Activated CD4-positive, alpha-beta T cell treated with anti-CD3 and anti-CD28 coated beads, Interleukin-2, amount 10 ng/mL, durations not matched to agents 7 days and 5 days (primary cell): ENCODE measurements around the gene KIAA1755. TPM values are rescaled to one million over a fixed set of nuclear protein-coding genes. Genes with fewer than 3 reads are reported as not detected.

Experiments
- CTCF ChIA-PET: fragments of 350-600 bp; sonication (Branson Sonifier 250); formaldehyde crosslinking; loops from one replicate; lab custom pipeline; 2021; ENCODE audit warnings: antibody characterized with exemption; lab: Charles Lee
- POLR2A ChIA-PET: fragments of 350-600 bp; sonication (Branson Sonifier 250); formaldehyde crosslinking; loops from one replicate; lab custom pipeline; 2021; ENCODE audit warnings: antibody characterized with exemption; lab: Charles Lee
- DNase-seq: peaks from one replicate; pipeline ENCODE4 v3.0.0-alpha.2; 2020
- H3K27ac Mint-ChIP-seq: one replicate; pipeline ENCODE4 v1.8.0; 2021; ENCODE audit warnings: mild to moderate bottlenecking, moderate library complexity, mixed read lengths
- H3K27me3 Mint-ChIP-seq: one replicate; pipeline ENCODE4 v1.8.0; 2021; ENCODE audit warnings: mixed read lengths
- H3K36me3 Mint-ChIP-seq: one replicate; pipeline ENCODE4 v1.8.0; 2021; ENCODE audit warnings: low read depth, mixed read lengths
- H3K4me1 Mint-ChIP-seq: one replicate; pipeline ENCODE4 v1.8.0; 2021; ENCODE audit warnings: mixed read lengths
- H3K4me3 Mint-ChIP-seq: one replicate; pipeline ENCODE4 v1.8.0; 2021; ENCODE audit warnings: mild to moderate bottlenecking, moderate library complexity, mixed read lengths
- H3K9me3 Mint-ChIP-seq: one replicate; pipeline ENCODE4 v1.8.0; 2021; ENCODE audit warnings: mixed read lengths
- total RNA-seq, 2 experiments: library from RNA; stranded (reverse); gene quantifications; one replicate each; pipeline ENCODE4 v1.2.3, GENCODE V29; 2021

KIAA1755 gene
- total RNA-seq, 2 experiments from 2014 or later: not detected

- H3K36me3 Mint-ChIP-seq: no peaks in the 10 kb centered on the region
- H3K9me3 Mint-ChIP-seq: no peaks in the 10 kb centered on the region
- no peak overlapping the region for H3K4me3 Mint-ChIP-seq
- H3K27me3 Mint-ChIP-seq: peaks cover 37% of the 10 kb centered on the region
- CTCF ChIA-PET: no interaction called here
- POLR2A ChIA-PET: no interaction called here
- H3K27ac Mint-ChIP-seq: no peak overlapping the region
- DNase-seq: no peak
- no peaks in the 10 kb centered on the region for H3K4me1 Mint-ChIP-seq
Observed at GRCh38 chr20:38207621-38208020, 52.9 kb downstream of the KIAA1755 start.

- POLR2A ChIA-PET: no interaction called here
- CTCF ChIA-PET: no interaction called here
- no peaks in the 10 kb centered on the region for H3K4me1 Mint-ChIP-seq
- H3K36me3 Mint-ChIP-seq: no peaks in the 10 kb centered on the region
- peaks cover 37% of the 10 kb centered on the region for H3K27me3 Mint-ChIP-seq
- no peaks in the 10 kb centered on the region for H3K9me3 Mint-ChIP-seq
- H3K4me3 Mint-ChIP-seq: no peak overlapping the region
- H3K27ac Mint-ChIP-seq: no peak overlapping the region
- no peak for DNase-seq
Observed at GRCh38 chr20:38205001-38205400, 55.5 kb downstream of the KIAA1755 start.

GRCh38 chr20:38203981-38204357 lies 56.6 kb downstream of the KIAA1755 start:
- Mint-ChIP-seq H3K27ac (no peak overlapping the region), H3K27me3 (peaks cover 37% of the 10 kb centered on the region), H3K36me3 (no peaks in the 10 kb centered on the region), H3K4me1 (no peaks in the 10 kb centered on the region), H3K9me3 (no peaks in the 10 kb centered on the region), H3K4me3 (no peak overlapping the region)
- ChIA-PET POLR2A (no interaction called here), CTCF (no interaction called here)
- DNase-seq: no peak

GRCh38 chr20:38203337-38203980 lies 57.1 kb downstream of the KIAA1755 start:
- Mint-ChIP-seq H3K4me1 (no peaks in the 10 kb centered on the region), H3K9me3 (no peaks in the 10 kb centered on the region), H3K27ac (no peak overlapping the region), H3K4me3 (no peak overlapping the region), H3K36me3 (no peaks in the 10 kb centered on the region), H3K27me3 (peaks cover 34% of the 10 kb centered on the region)
- ChIA-PET POLR2A (no interaction called here), CTCF (no interaction called here)
- DNase-seq: no peak

- H3K4me1 Mint-ChIP-seq: no peaks in the 10 kb centered on the region
- POLR2A ChIA-PET: no interaction called here
Observed at GRCh38 chr20:38202982-38203293, 57.6 kb downstream of the KIAA1755 start.

GRCh38 chr20:38202153-38202981 lies 58.2 kb downstream of the KIAA1755 start:
- no peak for DNase-seq
- H3K36me3 Mint-ChIP-seq: no peaks in the 10 kb centered on the region
- no peaks in the 10 kb centered on the region for H3K4me1 Mint-ChIP-seq
- no peak overlapping the region for H3K27ac Mint-ChIP-seq
- ChIA-PET CTCF (interaction anchor here (1.3 to 1.4 kb wide), 2 partner anchors 13 to 14 kb away, joined by 3 to 4 read pairs; no protein-coding TSS in a partner anchor), POLR2A (no interaction called here)
- H3K9me3 Mint-ChIP-seq: no peaks in the 10 kb centered on the region
- H3K4me3 Mint-ChIP-seq: no peak overlapping the region
- peaks cover 30% of the 10 kb centered on the region for H3K27me3 Mint-ChIP-seq

More at GRCh38 chr20:38202982-38203293, 57.6 kb downstream of the KIAA1755 start:
- CTCF ChIA-PET: no interaction called here
- DNase-seq: no peak
- Mint-ChIP-seq H3K9me3 (no peaks in the 10 kb centered on the region), H3K36me3 (no peaks in the 10 kb centered on the region), H3K27ac (no peak overlapping the region), H3K4me3 (no peak overlapping the region), H3K27me3 (peaks cover 33% of the 10 kb centered on the region)

GRCh38 chr20:38201356-38201755 lies 59.2 kb downstream of the KIAA1755 start:
- no peak for DNase-seq
- H3K4me1 Mint-ChIP-seq: no peaks in the 10 kb centered on the region
- ChIA-PET CTCF (interaction anchor here (1.0 to 1.4 kb wide), 3 partner anchors 13 to 20 kb away, joined by 3 to 4 read pairs (median 3); no protein-coding TSS in a partner anchor), POLR2A (no interaction called here)
- H3K27me3 Mint-ChIP-seq: peaks cover 23% of the 10 kb centered on the region
- H3K9me3 Mint-ChIP-seq: no peaks in the 10 kb centered on the region
- H3K27ac Mint-ChIP-seq: no peak overlapping the region
- no peak overlapping the region for H3K4me3 Mint-ChIP-seq
- H3K36me3 Mint-ChIP-seq: no peaks in the 10 kb centered on the region

GRCh38 chr20:38200646-38201045 lies 59.9 kb downstream of the KIAA1755 start:
- H3K27me3 Mint-ChIP-seq: peaks cover 20% of the 10 kb centered on the region
- H3K27ac Mint-ChIP-seq: no peak overlapping the region
- ChIA-PET CTCF (interaction anchor here (1.0 kb wide), 1 partner anchor 20 kb away, joined by 3 read pairs; no protein-coding TSS in a partner anchor), POLR2A (no interaction called here)
- no peaks in the 10 kb centered on the region for H3K36me3 Mint-ChIP-seq
- no peaks in the 10 kb centered on the region for H3K9me3 Mint-ChIP-seq
- no peak overlapping the region for H3K4me3 Mint-ChIP-seq
- H3K4me1 Mint-ChIP-seq: no peaks in the 10 kb centered on the region
- DNase-seq: no peak

- Mint-ChIP-seq H3K27ac (no peak overlapping the region), H3K27me3 (peaks cover 14% of the 10 kb centered on the region), H3K4me1 (no peaks in the 10 kb centered on the region), H3K9me3 (no peaks in the 10 kb centered on the region), H3K36me3 (no peaks in the 10 kb centered on the region), H3K4me3 (no peak overlapping the region)
- POLR2A ChIA-PET: no interaction called here
- no peak for DNase-seq
- CTCF ChIA-PET: interaction anchor here (0.6 to 1.5 kb wide), 2 partner anchors 22 to 156 kb away, joined by 4 read pairs; no protein-coding TSS in a partner anchor
Observed at GRCh38 chr20:38199501-38200390, 60.8 kb downstream of the KIAA1755 start.

GRCh38 chr20:38198238-38198861 lies 62.2 kb downstream of the KIAA1755 start:
- H3K36me3 Mint-ChIP-seq: no peaks in the 10 kb centered on the region
- CTCF ChIA-PET: interaction anchor here (1.5 kb wide), 1 partner anchor 23 kb away, joined by 4 read pairs; no protein-coding TSS in a partner anchor
- H3K4me1 Mint-ChIP-seq: no peaks in the 10 kb centered on the region
- POLR2A ChIA-PET: no interaction called here
- DNase-seq: no peak
- H3K27me3 Mint-ChIP-seq: peaks cover 3% of the 10 kb centered on the region
- no peaks in the 10 kb centered on the region for H3K9me3 Mint-ChIP-seq
- H3K4me3 Mint-ChIP-seq: no peak overlapping the region
- H3K27ac Mint-ChIP-seq: no peak overlapping the region

GRCh38 chr20:38197619-38198018 lies 62.9 kb downstream of the KIAA1755 start:
- no peaks in the 10 kb centered on the region for H3K9me3 Mint-ChIP-seq
- H3K4me3 Mint-ChIP-seq: no peak overlapping the region
- CTCF ChIA-PET: no interaction called here
- no peaks in the 10 kb centered on the region for H3K36me3 Mint-ChIP-seq
- no peaks in the 10 kb centered on the region for H3K27me3 Mint-ChIP-seq
- no peaks in the 10 kb centered on the region for H3K4me1 Mint-ChIP-seq
- POLR2A ChIA-PET: interaction anchor here (0.6 kb wide), 1 partner anchor 167 kb away, joined by 3 read pairs; no protein-coding TSS in a partner anchor
- no peak overlapping the region for H3K27ac Mint-ChIP-seq
- DNase-seq: no peak

GRCh38 chr20:38197217-38197616 lies 63.3 kb downstream of the KIAA1755 start:
- POLR2A ChIA-PET: interaction anchor here (0.6 kb wide), 1 partner anchor 166 kb away, joined by 3 read pairs; no protein-coding TSS in a partner anchor
- H3K27me3 Mint-ChIP-seq: no peaks in the 10 kb centered on the region
- CTCF ChIA-PET: interaction anchor here (1.5 kb wide), 1 partner anchor 15 kb away, joined by 5 read pairs; no protein-coding TSS in a partner anchor
- no peaks in the 10 kb centered on the region for H3K4me1 Mint-ChIP-seq
- H3K27ac Mint-ChIP-seq: no peak overlapping the region
- no peaks in the 10 kb centered on the region for H3K36me3 Mint-ChIP-seq
- no peaks in the 10 kb centered on the region for H3K9me3 Mint-ChIP-seq
- H3K4me3 Mint-ChIP-seq: no peak overlapping the region
- no peak for DNase-seq
